Heart left ventricle (tissue), 16 donors: ENCODE data around the gene TENM3. TPM values are rescaled to one million over a fixed set of nuclear protein-coding genes. Genes with fewer than 3 reads are reported as not detected.

Source experiments
- ATAC-seq, 4 donors: fragments of 200-7000 bp; cut with Tn5 transposase; one replicate each; pipeline ENCODE4 v1.9.1; 2020 to 2022; ENCODE audit warnings: moderate library complexity in 4 of 4, mild to moderate bottlenecking in 3 of 4, moderate number of reproducible peaks in 1 of 4
- DNase-seq, 5 donors: peaks; one replicate each; pipeline ENCODE4 v3.0.0-alpha.2; 2020
- H3K27ac ChIP-seq, 12 donors: fragments of 200-600 bp; sonication (generic) in 4 of 12; one replicate each; pipeline versions ENCODE4 v1.5.0 to v1.8.0; 2016 to 2022; ENCODE audit warnings: mild to moderate bottlenecking in 2 of 12
- H3K27me3 ChIP-seq, 9 donors: fragments of 200-600 bp; sonication (generic) in 2 of 9; one replicate each; pipeline versions ENCODE4 v1.5.1 to v1.8.0; 2016 to 2022; ENCODE audit warnings: mild to moderate bottlenecking in 3 of 9
- H3K36me3 ChIP-seq, 9 donors: fragments of 200-600 bp; sonication (generic) in 2 of 9; one replicate each; pipeline versions ENCODE4 v1.5.0 to v1.8.0; 2018 to 2022; ENCODE audit warnings: mild to moderate bottlenecking in 2 of 9
- H3K4me1 ChIP-seq, 12 donors: fragments of 200-600 bp; sonication (generic) in 4 of 12; one replicate each; pipeline versions ENCODE4 v1.5.0 to v1.8.0; 2016 to 2022; ENCODE audit warnings: mild to moderate bottlenecking in 3 of 12
- H3K4me3 ChIP-seq, 12 donors: fragments of 200-600 bp; sonication (generic) in 4 of 12; one replicate each; pipeline versions ENCODE4 v1.5.0 to v1.8.0; 2017 to 2022; ENCODE audit warnings: mild to moderate bottlenecking in 9 of 12, moderate library complexity in 4 of 12
- H3K9me3 ChIP-seq, 12 donors: fragments of 200-600 bp; sonication (generic) in 4 of 12; one replicate each; pipeline versions ENCODE4 v1.5.0 to v1.8.0; 2016 to 2022; ENCODE audit warnings: mild to moderate bottlenecking in 1 of 12
- POLR2A ChIP-seq, 2 donors: fragments of 450-650 bp; IDR thresholded peaks; one replicate each; pipeline ENCODE4 v1.6.1; 2017; ENCODE audit warnings: antibody characterized with exemption in 2 of 2, mild to moderate bottlenecking in 2 of 2, moderate library complexity in 2 of 2
- WGBS, 4 donors: extraction: QIAGEN DNeasy Blood & Tissue Kit in 2 of 4; methylation state at CpG; one replicate each; pipeline versions ENCODE4 v1.1.5 to v1.1.7; 2013 to 2018; 5-methylcytosine and 5-hydroxymethylcytosine counted together
- intact Hi-C, 10 donors: fragments of 100-400 bp; cut with DNase I; formaldehyde crosslinking; loops; one replicate each; pipeline versions ENCODE4 v1.11.1 to v1.14.2; 2022
- polyA plus RNA-seq, 2 donors: library from polyadenylated mRNA; stranded (reverse); fragments of 200-250 nt; gene quantifications; one replicate each; pipeline ENCODE4 v1.2.3, GENCODE V29; 2013
- total RNA-seq, 9 donors: library from RNA; depleted of rRNA in 2 of 9; stranded (reverse); fragments of >200 nt in 2 of 9; fragmentation: NEBNext Ultra II Directional in 3 of 9; extraction: Animal tissue kit (Norgen Biotek cat#: 25700) in 3 of 9; gene quantifications; one replicate each; pipeline versions ENCODE4 v1.1.0 to v1.2.4, GENCODE V29; 2016 to 2023
- TF ChIP-seq, protein P1 (sequence below), 12 donors: fragments of 200-600 bp; sonication (generic) in 4 of 12; IDR thresholded peaks; one replicate each; pipeline versions ENCODE4 v1.5.0 to v1.8.0; 2018 to 2022; ENCODE audit warnings: antibody characterized with exemption in 12 of 12, mild to moderate bottlenecking in 5 of 12
- donor health status: ischemic (EF 13 %, LVEDD 7.1; RV severe dilation, severe dysfunction).
- donor health status: healthy with polysubstance abuse.
- donor health status: DM: no; HTN: yes; CAD: no.
- donor health status: DM: no; HTN: no; CAD: no.
- donor health status: ischemic (EF 25% LVEDD 6.9; RV normal size, moderate dysfunction).
- donor health status: ischemic (EF 25% LVEDD 5.7; RV mildly dilated, moderate dysfunction).
- donor health status: healthy.
- donor health status: DM: yes; HTN: yes; CAD: no.
- donor health status: ischemic (EF 35%, LVEDD 5.7; RV mildly dilated, moderate dysfunction).
- donor health status: nonischemic (EF 11% LVEDD 7.7; RV severe dilation, severe dysfunction).
- donor health status: DM: yes; HTN: yes; CAD: no.
- donor health status: PGD.
- donor health status: ischemic (EF 29% LVEDD 5.4; RV normal size, mild dysfunction).
- donor health status: nonischemic (EF 23%, LVEDD 6.1; RV moderate dilation, normal function).

Gene TENM3
- total and polyA plus RNA-seq, 11 donors, result 0.19 to 10.3 (median 2.5) TPM

DNA sequence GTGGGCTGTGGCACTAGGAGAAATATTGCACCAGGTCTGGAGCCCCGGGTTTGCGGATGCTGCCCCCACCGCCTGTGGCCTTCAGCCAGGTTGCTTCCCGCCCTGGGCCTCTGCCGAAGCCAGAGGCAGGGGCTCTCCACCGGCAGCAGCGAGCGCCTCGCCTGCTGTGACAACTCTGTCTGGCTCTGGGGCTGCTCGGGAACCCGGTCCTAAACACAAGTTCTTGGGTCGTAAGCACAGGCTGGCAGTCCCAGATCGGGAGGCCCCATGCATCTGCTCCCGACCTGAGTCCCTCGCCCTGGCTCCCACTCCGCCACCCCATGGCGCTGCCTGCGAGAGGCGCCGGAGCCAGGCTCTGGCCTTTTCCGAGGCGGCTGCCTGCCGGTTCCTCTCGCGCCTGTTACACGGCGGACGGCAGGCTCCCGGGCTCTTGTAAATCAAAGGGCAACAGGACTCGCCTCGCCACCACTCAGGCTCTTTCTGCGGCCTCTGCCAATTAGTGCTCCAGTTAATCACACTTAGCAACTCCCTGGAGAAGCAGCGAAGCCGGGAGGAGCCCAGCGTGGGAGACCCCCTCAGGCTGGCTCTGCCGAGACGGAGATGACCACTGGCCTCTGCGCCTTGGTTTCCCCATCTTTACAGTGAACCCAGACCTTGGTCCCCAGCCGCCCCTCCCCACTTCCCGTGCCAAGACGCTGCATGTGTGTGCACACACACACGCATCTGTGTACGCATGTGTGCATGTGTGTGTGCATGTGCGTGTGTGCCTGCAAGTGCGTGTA, 564.8 kb downstream of the TENM3 start:
- WGBS, 4 donors, result 94 to 96% (median 95%) methylated on average over 39 to 45 of the region's 45 CpGs

DNA sequence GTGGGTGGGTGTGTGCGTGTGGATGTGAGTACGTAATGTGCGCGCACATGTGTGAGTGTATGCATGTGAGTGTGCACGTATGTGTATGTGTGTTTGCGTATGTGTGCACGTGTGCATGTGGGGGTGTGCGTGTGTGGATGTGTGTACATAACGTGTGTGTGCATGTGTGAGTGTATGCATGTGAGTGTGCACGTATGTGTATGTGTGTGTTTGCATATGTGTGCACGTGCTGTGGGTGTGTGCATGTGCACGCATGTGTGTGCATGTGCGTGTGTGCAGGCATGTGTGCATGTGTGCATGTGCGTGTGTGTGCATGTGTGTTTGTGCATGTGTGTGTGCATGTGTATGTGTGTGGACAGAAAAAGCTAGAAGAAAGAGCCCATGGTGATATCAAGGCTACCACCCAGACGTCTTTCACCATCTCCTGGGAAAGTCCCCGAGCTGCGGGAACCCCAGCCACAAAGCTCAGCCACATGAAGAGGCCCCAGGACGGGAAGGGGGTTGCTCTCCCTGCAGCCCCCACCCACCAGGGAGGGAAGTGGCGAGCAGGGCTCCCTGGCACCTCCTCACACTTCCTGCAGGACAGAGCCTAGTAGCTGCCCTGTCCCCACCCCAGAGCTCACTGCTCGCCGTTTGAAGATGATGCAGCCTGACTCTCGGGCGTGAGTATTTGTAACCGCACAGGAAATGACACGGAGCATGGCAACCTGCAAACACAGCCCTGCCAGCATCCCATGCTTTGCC, 565.6 kb downstream of the TENM3 start:
- Histone ChIP-seq H3K4me1 (peaks cover 0 to 13% (median 6%) of the 10 kb centered on the region in 12 donors), H3K36me3 (no peaks in the 10 kb centered on the region), H3K27me3 (peaks cover 0 to 7% (median 0%) of the 10 kb centered on the region in 9 donors), H3K4me3 (no peak overlapping the region), H3K27ac (no peak overlapping the region), H3K9me3 (peaks cover 0 to 8% (median 0%) of the 10 kb centered on the region in 12 donors)
- ATAC-seq (no peak), DNase-seq (no peak)
- intact Hi-C loops, result loop anchor here in 7 of 10 donors (5.0 to 10.0 kb wide), 6 partner anchors 327 to 1667 kb away; no protein-coding TSS in a partner anchor
- WGBS, 4 donors, result 82 to 87% (median 82%) methylated on average over 24 to 25 of the region's 25 CpGs
- TF ChIP-seq POLR2A (IDR thresholded peaks at IDR 0.05), result no peak
- TF ChIP-seq, protein P1, sequence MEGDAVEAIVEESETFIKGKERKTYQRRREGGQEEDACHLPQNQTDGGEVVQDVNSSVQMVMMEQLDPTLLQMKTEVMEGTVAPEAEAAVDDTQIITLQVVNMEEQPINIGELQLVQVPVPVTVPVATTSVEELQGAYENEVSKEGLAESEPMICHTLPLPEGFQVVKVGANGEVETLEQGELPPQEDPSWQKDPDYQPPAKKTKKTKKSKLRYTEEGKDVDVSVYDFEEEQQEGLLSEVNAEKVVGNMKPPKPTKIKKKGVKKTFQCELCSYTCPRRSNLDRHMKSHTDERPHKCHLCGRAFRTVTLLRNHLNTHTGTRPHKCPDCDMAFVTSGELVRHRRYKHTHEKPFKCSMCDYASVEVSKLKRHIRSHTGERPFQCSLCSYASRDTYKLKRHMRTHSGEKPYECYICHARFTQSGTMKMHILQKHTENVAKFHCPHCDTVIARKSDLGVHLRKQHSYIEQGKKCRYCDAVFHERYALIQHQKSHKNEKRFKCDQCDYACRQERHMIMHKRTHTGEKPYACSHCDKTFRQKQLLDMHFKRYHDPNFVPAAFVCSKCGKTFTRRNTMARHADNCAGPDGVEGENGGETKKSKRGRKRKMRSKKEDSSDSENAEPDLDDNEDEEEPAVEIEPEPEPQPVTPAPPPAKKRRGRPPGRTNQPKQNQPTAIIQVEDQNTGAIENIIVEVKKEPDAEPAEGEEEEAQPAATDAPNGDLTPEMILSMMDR (IDR thresholded peaks at IDR 0.05), result no peak

More for the DNA sequence above, 564.8 kb downstream of the TENM3 start:
- ATAC-seq (no peak), DNase-seq (peak in 1 of 5 donors; percentile 59)
- H3K9me3 ChIP-seq, result peaks cover 0 to 8% (median 0%) of the 10 kb centered on the region in 12 donors
- H3K27me3 ChIP-seq, result peaks cover 0 to 7% (median 0%) of the 10 kb centered on the region in 9 donors
- peaks cover 0 to 13% (median 6%) of the 10 kb centered on the region in 12 donors for H3K4me1 ChIP-seq
- TF ChIP-seq, protein P1 (IDR thresholded peaks at IDR 0.05), result no peak
- TF ChIP-seq POLR2A (IDR thresholded peaks at IDR 0.05), result no peak
- intact Hi-C loops, result loop anchor here in 7 of 10 donors (2.0 to 10.0 kb wide), 7 partner anchors 326 to 1666 kb away; no protein-coding TSS in a partner anchor
- no peaks in the 10 kb centered on the region for H3K36me3 ChIP-seq
- H3K4me3 ChIP-seq, result no peak overlapping the region
- H3K27ac ChIP-seq, result no peak overlapping the region

DNA sequence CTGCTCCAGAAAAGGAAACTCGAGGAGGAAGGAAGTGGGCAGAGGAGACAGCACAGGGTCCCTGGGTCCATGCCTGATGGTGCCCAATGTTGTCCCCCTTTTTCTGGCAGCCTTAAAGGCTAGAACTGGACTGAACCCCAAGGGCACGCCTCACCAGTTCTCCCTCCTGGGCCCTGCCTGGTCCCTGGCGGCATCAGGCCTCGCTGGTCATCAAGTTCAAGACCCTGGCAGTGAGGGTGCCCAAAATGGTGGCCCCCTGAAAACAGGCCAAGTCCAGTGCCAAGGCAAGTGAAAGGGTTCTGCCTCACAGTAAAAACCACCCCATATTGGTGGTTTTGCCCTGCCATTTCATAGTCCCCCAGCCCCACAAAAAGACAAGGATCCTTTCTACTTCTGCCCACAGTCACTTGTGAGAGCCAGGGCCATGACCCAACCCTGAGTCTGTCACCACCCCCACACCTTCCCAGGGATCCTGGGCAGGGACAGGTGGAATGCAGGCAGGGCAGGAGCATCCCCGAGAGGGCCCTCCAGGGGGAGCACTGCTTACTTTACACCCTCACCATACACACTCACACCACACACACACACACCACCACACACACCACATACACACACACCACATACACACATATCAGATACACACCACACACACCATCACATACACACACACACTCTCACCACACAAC, 566.4 kb downstream of the TENM3 start:
- ATAC-seq, result no peak
- intact Hi-C loops, result loop anchor here in 7 of 10 donors (5.0 to 10.0 kb wide), 6 partner anchors 327 to 1667 kb away; no protein-coding TSS in a partner anchor

More for the DNA sequence above, 566.4 kb downstream of the TENM3 start:
- 82 to 87% (median 85%) methylated on average over 5 of the region's 5 CpGs for WGBS, 4 donors
- Histone ChIP-seq H3K9me3 (peaks cover 0 to 8% (median 0%) of the 10 kb centered on the region in 12 donors), H3K4me1 (peaks cover 0 to 13% (median 6%) of the 10 kb centered on the region in 12 donors), H3K4me3 (no peak overlapping the region), H3K27me3 (peaks cover 0 to 7% (median 0%) of the 10 kb centered on the region in 9 donors), H3K27ac (no peak overlapping the region), H3K36me3 (no peaks in the 10 kb centered on the region)
- TF ChIP-seq, protein P1 (IDR thresholded peaks at IDR 0.05), result no peak
- TF ChIP-seq POLR2A (IDR thresholded peaks at IDR 0.05), result no peak
- no peak for DNase-seq
